Astrocyte (in vitro differentiated cells and primary cell): ENCODE results near the gene ACE2. TPM values are rescaled to one million over a fixed set of nuclear protein-coding genes. Genes with fewer than 3 reads are reported as not detected.

ENCODE experiments used
- DNase-seq: peaks from one replicate; pipeline ENCODE4 v3.0.0-alpha.2; 2010; ENCODE audit warnings: low read depth
- FAIRE-seq: peaks from 2 replicates; lab custom pipeline; 2011; peaks lifted over from hg19 to GRCh38; lab: Jason Lieb, UNC
- H2AFZ ChIP-seq: 2 replicates; pipeline ENCODE4 v1.6.0; 2012; ENCODE audit warnings: low read depth, low read length, inconsistent platforms
- H3K27ac ChIP-seq: 2 replicates; pipeline ENCODE4 v1.5.1; 2011; ENCODE audit warnings: low read depth, low read length, inconsistent platforms
- H3K27me3 ChIP-seq: 2 replicates; pipeline ENCODE4 v1.6.0; 2011; ENCODE audit warnings: low read length, inconsistent platforms; ENCODE audit not compliant: insufficient read depth
- H3K36me3 ChIP-seq: 2 replicates; pipeline ENCODE4 v1.5.1; 2011; ENCODE audit warnings: low read length, inconsistent platforms; ENCODE audit not compliant: insufficient read depth
- H3K4me1 ChIP-seq: 2 replicates; pipeline ENCODE4 v1.5.1; 2011; ENCODE audit warnings: low read length, inconsistent platforms; ENCODE audit not compliant: insufficient read depth
- H3K4me2 ChIP-seq: 2 replicates; pipeline ENCODE4 v1.6.0; 2012; ENCODE audit warnings: low read length, inconsistent platforms
- H3K4me3 ChIP-seq: 2 replicates; pipeline ENCODE4 v1.5.1; 2011; ENCODE audit warnings: low read depth, mild to moderate bottlenecking, low read length, inconsistent platforms; ENCODE audit not compliant: insufficient read depth
- H3K79me2 ChIP-seq: 2 replicates; pipeline ENCODE4 v1.6.0; 2012; ENCODE audit warnings: mild to moderate bottlenecking, low read length, inconsistent platforms; ENCODE audit not compliant: insufficient read depth
- H3K9ac ChIP-seq: 2 replicates; pipeline ENCODE4 v1.6.0; 2012; ENCODE audit warnings: mild to moderate bottlenecking, low read length, inconsistent platforms
- H3K9me3 ChIP-seq: 2 replicates; pipeline ENCODE4 v1.5.1; 2012; ENCODE audit warnings: low read depth, mild to moderate bottlenecking, low read length, inconsistent platforms; ENCODE audit not compliant: insufficient read depth
- H4K20me1 ChIP-seq: 2 replicates; pipeline ENCODE4 v1.6.0; 2012; ENCODE audit warnings: low read length, inconsistent platforms; ENCODE audit not compliant: insufficient read depth
- H3K27ac Mint-ChIP-seq: one replicate; pipeline ENCODE4 v1.8.0; 2021; ENCODE audit warnings: mild to moderate bottlenecking, mixed read lengths; ENCODE audit not compliant: unreplicated experiment
- H3K27me3 Mint-ChIP-seq: one replicate; pipeline ENCODE4 v1.8.0; 2021; ENCODE audit warnings: low read depth, mixed read lengths; ENCODE audit not compliant: unreplicated experiment
- H3K36me3 Mint-ChIP-seq: one replicate; pipeline ENCODE4 v1.8.0; 2021; ENCODE audit warnings: low read depth, mixed read lengths; ENCODE audit not compliant: unreplicated experiment
- H3K4me1 Mint-ChIP-seq: one replicate; pipeline ENCODE4 v1.8.0; 2021; ENCODE audit warnings: low read depth, mixed read lengths; ENCODE audit not compliant: unreplicated experiment
- H3K4me3 Mint-ChIP-seq: one replicate; pipeline ENCODE4 v1.8.0; 2021; ENCODE audit warnings: mild to moderate bottlenecking, moderate library complexity, mixed read lengths; ENCODE audit not compliant: unreplicated experiment
- H3K9me3 Mint-ChIP-seq: one replicate; pipeline ENCODE4 v1.8.0; 2021; ENCODE audit warnings: mild to moderate bottlenecking, mixed read lengths; ENCODE audit not compliant: unreplicated experiment
- EZH2 ChIP-seq: IDR thresholded peaks from 2 replicates; pipeline ENCODE4 v1.6.1; 2012; ENCODE audit warnings: mild to moderate bottlenecking, low read length, inconsistent platforms; ENCODE audit not compliant: insufficient read depth
- total RNA-seq: library from RNA; stranded (reverse); gene quantifications from 2 replicates; pipeline ENCODE4 v1.2.1, GENCODE V29; 2021
- TF ChIP-seq, protein P1 (sequence below): IDR thresholded peaks from 2 replicates; pipeline ENCODE4 v1.5.1; 2011; ENCODE audit warnings: low read depth, mild to moderate bottlenecking, inconsistent platforms, low read length, moderate library complexity; ENCODE audit not compliant: insufficient read depth

The ACE2 gene
- total RNA-seq, 1 donor from 2014 or later = not detected

DNA sequence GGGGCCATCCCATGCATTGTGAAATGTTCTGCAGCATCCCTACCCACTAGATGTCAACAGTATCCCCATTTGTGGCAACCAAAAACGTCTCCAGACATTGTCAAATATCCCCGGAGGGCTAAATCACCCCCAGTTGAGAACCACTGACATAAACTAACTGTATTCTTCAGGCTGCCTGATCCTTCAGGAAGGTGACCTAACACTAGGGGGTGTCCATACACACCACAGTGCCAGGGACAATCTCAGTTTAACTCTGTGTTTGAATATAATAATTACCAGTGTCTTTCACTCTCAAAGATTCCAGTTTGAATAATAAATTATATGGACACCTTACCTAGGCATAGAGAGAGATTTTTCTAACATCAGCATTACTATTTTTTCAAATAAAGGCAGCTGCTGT lies 6.4 kb downstream of the ACE2 start:
- no peak for TF ChIP-seq EZH2
- TF ChIP-seq, protein P1, sequence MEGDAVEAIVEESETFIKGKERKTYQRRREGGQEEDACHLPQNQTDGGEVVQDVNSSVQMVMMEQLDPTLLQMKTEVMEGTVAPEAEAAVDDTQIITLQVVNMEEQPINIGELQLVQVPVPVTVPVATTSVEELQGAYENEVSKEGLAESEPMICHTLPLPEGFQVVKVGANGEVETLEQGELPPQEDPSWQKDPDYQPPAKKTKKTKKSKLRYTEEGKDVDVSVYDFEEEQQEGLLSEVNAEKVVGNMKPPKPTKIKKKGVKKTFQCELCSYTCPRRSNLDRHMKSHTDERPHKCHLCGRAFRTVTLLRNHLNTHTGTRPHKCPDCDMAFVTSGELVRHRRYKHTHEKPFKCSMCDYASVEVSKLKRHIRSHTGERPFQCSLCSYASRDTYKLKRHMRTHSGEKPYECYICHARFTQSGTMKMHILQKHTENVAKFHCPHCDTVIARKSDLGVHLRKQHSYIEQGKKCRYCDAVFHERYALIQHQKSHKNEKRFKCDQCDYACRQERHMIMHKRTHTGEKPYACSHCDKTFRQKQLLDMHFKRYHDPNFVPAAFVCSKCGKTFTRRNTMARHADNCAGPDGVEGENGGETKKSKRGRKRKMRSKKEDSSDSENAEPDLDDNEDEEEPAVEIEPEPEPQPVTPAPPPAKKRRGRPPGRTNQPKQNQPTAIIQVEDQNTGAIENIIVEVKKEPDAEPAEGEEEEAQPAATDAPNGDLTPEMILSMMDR = no peak
- Mint-ChIP-seq H3K27me3 (peaks cover 2% of the 10 kb centered on the region), H3K4me3 (no peak overlapping the region), H3K27ac (no peak overlapping the region), H3K4me1 (no peaks in the 10 kb centered on the region), H3K36me3 (no peaks in the 10 kb centered on the region), H3K9me3 (no peaks in the 10 kb centered on the region)
- Histone ChIP-seq H4K20me1 (no peaks in the 10 kb centered on the region), H3K4me2 (no peak overlapping the region), H3K27ac (no peak overlapping the region), H3K9ac (no peak overlapping the region), H3K27me3 (no peaks in the 10 kb centered on the region), H3K9me3 (no peaks in the 10 kb centered on the region), H3K4me3 (no peak overlapping the region), H2AFZ (no peak overlapping the region), H3K79me2 (no peaks in the 10 kb centered on the region), H3K36me3 (no peaks in the 10 kb centered on the region), H3K4me1 (no peaks in the 10 kb centered on the region)
- FAIRE-seq = no peak
- DNase-seq = no peak

DNA sequence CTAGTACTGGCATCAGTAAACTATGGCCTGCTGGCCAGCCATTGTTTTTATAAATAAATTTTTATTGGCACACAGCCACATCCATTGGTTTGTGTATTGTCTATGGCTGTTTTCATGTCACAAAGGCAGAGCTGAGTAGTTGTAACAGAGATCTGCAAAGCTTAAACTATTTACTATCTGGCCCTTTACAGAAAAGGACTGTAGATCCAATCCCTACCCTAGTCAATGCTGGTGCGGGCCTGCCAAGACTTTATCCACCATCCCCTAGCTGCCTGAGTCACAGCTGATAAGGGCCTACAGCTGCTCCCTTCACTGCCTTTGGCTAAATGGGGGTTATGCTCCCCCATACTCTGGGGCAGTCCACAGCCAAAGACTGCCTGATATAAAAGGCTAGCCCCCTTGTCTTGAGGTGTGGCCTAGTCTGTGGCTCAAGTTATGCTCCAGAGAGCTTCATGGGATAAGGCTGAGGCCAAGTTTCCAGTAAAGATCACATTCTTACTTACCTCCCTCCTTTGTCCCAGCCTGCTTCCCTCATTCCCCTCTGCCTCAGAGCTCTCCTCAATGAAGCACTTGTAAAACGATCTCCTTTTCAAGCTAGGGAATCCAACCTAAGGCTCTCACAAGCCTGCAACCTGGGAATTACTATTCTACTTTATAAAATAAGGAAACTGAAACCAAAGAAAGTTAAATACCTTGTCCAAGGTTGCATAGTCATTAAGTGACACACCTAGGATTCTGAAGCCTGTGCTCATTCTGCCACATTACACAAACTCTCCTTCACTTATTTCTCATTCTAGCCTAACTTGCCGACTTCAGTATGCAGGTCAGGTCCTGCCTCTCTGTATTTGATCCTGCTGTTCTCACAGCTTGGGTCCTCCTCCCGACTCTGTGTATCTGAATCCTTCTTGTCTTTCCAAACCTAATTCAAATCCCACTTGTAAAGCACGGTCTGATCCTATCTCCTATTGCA lies 20.7 kb downstream of the ACE2 start:
- Mint-ChIP-seq H3K27ac (no peak overlapping the region), H3K36me3 (no peaks in the 10 kb centered on the region), H3K4me1 (no peaks in the 10 kb centered on the region), H3K9me3 (no peaks in the 10 kb centered on the region), H3K27me3 (no peaks in the 10 kb centered on the region), H3K4me3 (no peak overlapping the region)
- TF ChIP-seq EZH2 = no peak
- TF ChIP-seq, protein P1 = no peak
- DNase-seq = peak; percentile 63
- H3K9me3 ChIP-seq = no peaks in the 10 kb centered on the region
- no peaks in the 10 kb centered on the region for H3K4me1 ChIP-seq
- H3K27me3 ChIP-seq = no peaks in the 10 kb centered on the region
- no peak overlapping the region for H3K4me2 ChIP-seq
- no peak overlapping the region for H3K9ac ChIP-seq
- H2AFZ ChIP-seq = no peak overlapping the region
- no peaks in the 10 kb centered on the region for H3K36me3 ChIP-seq
- no peaks in the 10 kb centered on the region for H4K20me1 ChIP-seq
- FAIRE-seq = peak; percentile 91
- H3K27ac ChIP-seq = no peak overlapping the region
- no peak overlapping the region for H3K4me3 ChIP-seq
- H3K79me2 ChIP-seq = no peaks in the 10 kb centered on the region

DNA sequence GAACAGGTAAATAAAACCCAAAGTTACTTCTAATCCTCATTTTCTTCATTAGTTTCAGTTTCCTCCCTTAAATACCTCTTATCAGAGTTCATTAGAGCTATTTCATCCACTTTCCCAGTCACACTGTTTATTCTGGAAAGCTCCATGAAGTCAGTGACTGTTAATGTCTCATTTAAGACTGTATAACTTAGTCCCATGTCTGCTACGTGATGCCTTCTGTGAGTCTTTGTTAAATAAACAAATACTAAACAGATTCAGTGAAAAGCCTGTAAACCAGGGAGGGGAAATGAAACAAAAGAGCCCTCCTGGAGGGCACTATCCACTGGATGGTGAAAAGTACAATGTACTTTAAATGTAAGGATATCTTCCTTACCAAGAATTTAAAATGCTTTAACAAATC lies 24.7 kb downstream of the ACE2 start:
- no peaks in the 10 kb centered on the region for H3K27me3 ChIP-seq
- H3K4me3 ChIP-seq = no peak overlapping the region
- no peaks in the 10 kb centered on the region for H3K4me1 ChIP-seq
- no peaks in the 10 kb centered on the region for H3K36me3 ChIP-seq
- TF ChIP-seq, protein P1 = no peak
- TF ChIP-seq EZH2 = no peak
- H3K27ac ChIP-seq = no peak overlapping the region
- no peaks in the 10 kb centered on the region for H3K9me3 ChIP-seq
- no peaks in the 10 kb centered on the region for H4K20me1 ChIP-seq
- H3K79me2 ChIP-seq = no peaks in the 10 kb centered on the region
- H3K4me3 Mint-ChIP-seq = no peak overlapping the region
- H3K27ac Mint-ChIP-seq = no peak overlapping the region
- H3K36me3 Mint-ChIP-seq = no peaks in the 10 kb centered on the region
- H3K4me1 Mint-ChIP-seq = no peaks in the 10 kb centered on the region
- no peak overlapping the region for H2AFZ ChIP-seq
- FAIRE-seq = no peak
- H3K4me2 ChIP-seq = no peak overlapping the region
- no peak overlapping the region for H3K9ac ChIP-seq
- H3K27me3 Mint-ChIP-seq = no peaks in the 10 kb centered on the region
- DNase-seq = peak; percentile 13
- no peaks in the 10 kb centered on the region for H3K9me3 Mint-ChIP-seq
